ENCODE results near the gene ALK. TPM values are rescaled to one million over a fixed set of nuclear protein-coding genes. Genes with fewer than 3 reads are reported as not detected.

Gene ALK
- polyA plus RNA-seq, 2 of the 4 experiments (the other 2 are of a cell fraction), result not detected

DNA sequence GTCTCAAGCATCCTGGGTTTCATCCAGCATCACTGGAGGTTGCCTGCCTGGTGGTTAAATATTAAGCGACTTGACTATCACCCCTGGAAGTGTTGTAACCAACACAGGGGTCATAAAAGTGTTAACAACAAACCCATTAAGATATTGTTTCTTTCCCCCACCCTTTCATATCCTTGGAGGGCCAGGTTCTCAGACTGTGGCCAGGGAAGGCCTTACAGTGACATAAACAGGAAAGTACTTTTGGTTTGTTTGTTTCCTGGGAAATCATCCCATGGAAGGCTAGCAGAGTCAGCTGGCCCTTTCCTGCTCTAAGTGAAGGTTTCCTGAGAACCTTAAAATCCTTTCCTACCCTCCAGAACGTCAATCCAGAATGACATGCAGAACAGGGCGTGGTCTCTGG is 645.2 kb downstream of the ALK start:
- no peak overlapping the region for H3K4me2 ChIP-seq

DNA sequence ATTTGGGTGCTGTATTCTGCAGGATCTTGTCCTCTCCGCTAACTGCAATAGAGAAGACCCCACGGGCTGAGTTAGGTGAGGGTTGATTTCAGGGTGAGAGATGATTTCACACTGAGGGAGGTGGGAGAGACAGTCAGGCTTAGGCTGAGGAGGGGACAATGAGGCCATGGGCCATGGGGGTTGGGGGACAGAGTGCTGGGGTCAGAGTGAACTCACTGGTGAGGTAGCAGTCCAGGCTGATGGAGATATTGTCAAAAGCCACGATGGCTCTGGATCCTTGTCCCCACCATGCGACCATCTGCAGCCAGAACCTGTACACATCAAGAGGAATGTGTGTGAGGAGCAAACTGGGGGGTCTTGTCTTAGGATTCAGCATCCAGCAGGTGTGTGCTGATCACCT is 646.2 kb downstream of the ALK start:
- H3K4me1 ChIP-seq, result no peaks in the 10 kb centered on the region
- 12% methylated on average over 4 of the region's 4 CpGs for WGBS (ENCODE audit: missing lambda C conversion rate)
- CTCF ChIA-PET, result no interaction called here

More for the DNA sequence above, 645.2 kb downstream of the ALK start:
- ATAC-seq (no peak), DNase-seq (ENCODE audit: low read depth in 1 of 2, low spot score in 1 of 2) (no peak), FAIRE-seq (no peak)
- ChIA-PET POLR2A (no interaction called here), CTCF (no interaction called here)
- TF ChIP-seq MAFK (IDR thresholded peaks at IDR 0.05; ENCODE audit: partially characterized antibody), result no peak
- no peak for TF ChIP-seq ELK1 (IDR thresholded peaks at IDR 0.05; ENCODE audit: low read depth, low read length)
- no peak for TF ChIP-seq NPAS2 (CRISPR knock-in tag; IDR thresholded peaks at IDR 0.05; ENCODE audit: borderline replicate concordance)
- TF ChIP-seq ATOH8 (CRISPR knock-in tag; IDR thresholded peaks at IDR 0.05; ENCODE audit: low read depth), result no peak
- TF ChIP-seq TFCP2L1 (CRISPR knock-in tag; IDR thresholded peaks at IDR 0.05), result no peak
- TF ChIP-seq HDAC2 (IDR thresholded peaks at IDR 0.05), result no peak
- no peak for TF ChIP-seq BHLHE40 (IDR thresholded peaks at IDR 0.05; ENCODE audit: low read depth, low read length)
- no peak for TF ChIP-seq ZSCAN20 (CRISPR knock-in tag; IDR thresholded peaks at IDR 0.05)
- TF ChIP-seq JUN (IDR thresholded peaks at IDR 0.05), result no peak
- TF ChIP-seq ZNF302 (CRISPR knock-in tag; IDR thresholded peaks at IDR 0.05), result no peak
- TF ChIP-seq RAD21 (conservative IDR thresholded peaks at IDR 0.05 in 1 of 2, IDR thresholded peaks at IDR 0.05 in 1 of 2), result no peak
- 10% methylated on average over 3 of the region's 3 CpGs for WGBS (ENCODE audit: missing lambda C conversion rate)
- Histone ChIP-seq H3K27ac (no peak overlapping the region), H3K4me1 (peaks cover 1% of the 10 kb centered on the region; the same call in 1 of the 3 replicates), H3K4me3 (no peak overlapping the region), H3K9me3 (peaks cover 4% of the 10 kb centered on the region; the same call in 1 of the 3 replicates)

DNA sequence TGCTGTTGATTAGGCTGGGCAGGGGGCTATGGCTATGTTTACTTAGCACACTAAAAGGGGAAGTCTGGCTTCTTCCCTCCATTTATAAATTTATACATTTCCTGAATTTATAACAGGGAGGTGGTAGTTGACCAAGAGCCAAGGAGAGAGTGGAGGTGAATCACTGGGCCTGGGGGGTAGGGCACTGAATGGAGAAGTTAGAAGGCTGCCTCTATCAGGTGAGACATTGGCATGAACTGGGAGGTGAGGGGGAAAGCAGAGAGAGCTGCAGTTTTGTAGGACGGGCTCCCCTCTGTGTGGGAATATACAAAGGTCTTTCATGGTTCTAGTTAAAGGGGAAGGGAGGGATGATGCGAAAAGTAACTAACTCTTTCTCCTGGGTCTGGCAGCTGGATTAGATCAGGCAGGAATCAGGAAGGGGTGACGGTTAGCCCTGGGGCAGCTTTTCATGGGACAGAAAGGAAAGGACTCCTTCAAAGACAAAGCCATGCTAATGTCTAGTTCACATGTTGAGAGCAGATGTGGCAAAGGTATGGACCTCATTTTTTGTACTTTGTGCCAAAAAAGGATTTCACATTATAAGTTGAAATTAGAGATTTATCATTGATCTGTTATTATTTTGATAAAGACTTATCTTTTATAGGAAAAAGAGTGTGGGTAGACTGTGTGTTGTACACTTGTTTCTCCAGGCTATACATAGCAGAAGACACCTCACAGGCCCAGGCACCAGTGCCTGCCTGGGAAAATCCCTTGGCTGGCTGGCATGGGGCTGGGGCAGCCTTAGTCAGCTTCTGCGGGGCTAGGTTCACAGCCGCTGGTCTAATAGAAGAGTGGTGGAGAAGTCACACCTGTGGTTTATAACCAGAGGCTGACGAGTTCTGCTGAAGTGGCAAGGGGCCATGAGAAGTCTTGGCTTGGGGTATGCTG is 647.4 kb downstream of the ALK start:
- DNase-seq (ENCODE audit: low read depth in 1 of 2, low spot score in 1 of 2) (no peak), ATAC-seq (no peak), FAIRE-seq (no peak)
- ChIA-PET POLR2A (no interaction called here), CTCF (interaction anchor here (2.0 kb wide), 1 partner anchor 12 kb away, joined by 6 read pairs; no protein-coding TSS in a partner anchor)
- Histone ChIP-seq H3K4me2 (no peak overlapping the region), H3K4me1 (no peaks in the 10 kb centered on the region), H3K27ac (no peak overlapping the region), H3K9me3 (no peaks in the 10 kb centered on the region), H3K4me3 (no peak overlapping the region)
- WGBS (ENCODE audit: missing lambda C conversion rate), result 28% methylated on average over 6 of the region's 6 CpGs
- TF ChIP-seq MAZ (IDR thresholded peaks at IDR 0.05; ENCODE audit: borderline replicate concordance, low read depth, low read length) (no peak), JUN (IDR thresholded peaks at IDR 0.05) (no peak), NPAS2 (CRISPR knock-in tag; IDR thresholded peaks at IDR 0.05; ENCODE audit: borderline replicate concordance) (no peak), BHLHE40 (IDR thresholded peaks at IDR 0.05; ENCODE audit: low read depth, low read length) (no peak), HOXA7 (CRISPR knock-in tag; IDR thresholded peaks at IDR 0.05) (no peak), EHMT2 (IDR thresholded peaks at IDR 0.05; ENCODE audit: low read depth) (no peak), HOXB5 (CRISPR knock-in tag; IDR thresholded peaks at IDR 0.05) (no peak), E2F6 (IDR thresholded peaks at IDR 0.05; ENCODE audit: borderline replicate concordance, low read depth) (no peak), SREBF2 (IDR thresholded peaks at IDR 0.05) (no peak), ATOH8 (CRISPR knock-in tag; IDR thresholded peaks at IDR 0.05; ENCODE audit: low read depth) (no peak), ZSCAN20 (CRISPR knock-in tag; IDR thresholded peaks at IDR 0.05) (no peak), FOSL2 (IDR thresholded peaks at IDR 0.05) (no peak), FOSL2 (CRISPR knock-in tag; IDR thresholded peaks at IDR 0.05) (no peak), SMC3 (IDR thresholded peaks at IDR 0.05) (no peak), POLR2A (IDR thresholded peaks at IDR 0.05; ENCODE audit: low read length) (no peak), ZFP36 (IDR thresholded peaks at IDR 0.05; ENCODE audit: borderline replicate concordance, partially characterized antibody) (no peak), CHD2 (IDR thresholded peaks at IDR 0.05; ENCODE audit: low read length, partially characterized antibody) (no peak)
- TF ChIP-seq, protein P1, sequence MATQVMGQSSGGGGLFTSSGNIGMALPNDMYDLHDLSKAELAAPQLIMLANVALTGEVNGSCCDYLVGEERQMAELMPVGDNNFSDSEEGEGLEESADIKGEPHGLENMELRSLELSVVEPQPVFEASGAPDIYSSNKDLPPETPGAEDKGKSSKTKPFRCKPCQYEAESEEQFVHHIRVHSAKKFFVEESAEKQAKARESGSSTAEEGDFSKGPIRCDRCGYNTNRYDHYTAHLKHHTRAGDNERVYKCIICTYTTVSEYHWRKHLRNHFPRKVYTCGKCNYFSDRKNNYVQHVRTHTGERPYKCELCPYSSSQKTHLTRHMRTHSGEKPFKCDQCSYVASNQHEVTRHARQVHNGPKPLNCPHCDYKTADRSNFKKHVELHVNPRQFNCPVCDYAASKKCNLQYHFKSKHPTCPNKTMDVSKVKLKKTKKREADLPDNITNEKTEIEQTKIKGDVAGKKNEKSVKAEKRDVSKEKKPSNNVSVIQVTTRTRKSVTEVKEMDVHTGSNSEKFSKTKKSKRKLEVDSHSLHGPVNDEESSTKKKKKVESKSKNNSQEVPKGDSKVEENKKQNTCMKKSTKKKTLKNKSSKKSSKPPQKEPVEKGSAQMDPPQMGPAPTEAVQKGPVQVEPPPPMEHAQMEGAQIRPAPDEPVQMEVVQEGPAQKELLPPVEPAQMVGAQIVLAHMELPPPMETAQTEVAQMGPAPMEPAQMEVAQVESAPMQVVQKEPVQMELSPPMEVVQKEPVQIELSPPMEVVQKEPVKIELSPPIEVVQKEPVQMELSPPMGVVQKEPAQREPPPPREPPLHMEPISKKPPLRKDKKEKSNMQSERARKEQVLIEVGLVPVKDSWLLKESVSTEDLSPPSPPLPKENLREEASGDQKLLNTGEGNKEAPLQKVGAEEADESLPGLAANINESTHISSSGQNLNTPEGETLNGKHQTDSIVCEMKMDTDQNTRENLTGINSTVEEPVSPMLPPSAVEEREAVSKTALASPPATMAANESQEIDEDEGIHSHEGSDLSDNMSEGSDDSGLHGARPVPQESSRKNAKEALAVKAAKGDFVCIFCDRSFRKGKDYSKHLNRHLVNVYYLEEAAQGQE (IDR thresholded peaks at IDR 0.05), result no peak

More for the DNA sequence above, 646.2 kb downstream of the ALK start:
- FAIRE-seq (no peak), ATAC-seq (no peak), DNase-seq (ENCODE audit: low read depth in 1 of 2, low spot score in 1 of 2) (no peak)
- H3K4me2 ChIP-seq, result no peak overlapping the region
- H3K27ac ChIP-seq, result no peak overlapping the region
- H3K4me3 ChIP-seq, result no peak overlapping the region
- POLR2A ChIA-PET, result no interaction called here
- TF ChIP-seq HOXB5 (CRISPR knock-in tag; IDR thresholded peaks at IDR 0.05), result no peak
- no peak for TF ChIP-seq NR3C1 (IDR thresholded peaks at IDR 0.05)
- TF ChIP-seq MAFK (IDR thresholded peaks at IDR 0.05; ENCODE audit: partially characterized antibody), result no peak
- no peak for TF ChIP-seq ESRRA (IDR thresholded peaks at IDR 0.05; ENCODE audit: borderline replicate concordance, low read length)
- TF ChIP-seq ZNF302 (CRISPR knock-in tag; IDR thresholded peaks at IDR 0.05), result no peak
- H3K9me3 ChIP-seq, result no peaks in the 10 kb centered on the region; the same call in 2 of the 3 replicates

Data from A549 (cell line).